ENCODE data around the gene CTRL. TPM values are rescaled to one million over a fixed set of nuclear protein-coding genes. Genes with fewer than 3 reads are reported as not detected.

The CTRL gene
- total and polyA plus RNA-seq, 2 donors (not counting 3 experiments of a cell fraction or from before 2014, with no cell fraction given) = 1.0 to 1.1 TPM

DNA sequence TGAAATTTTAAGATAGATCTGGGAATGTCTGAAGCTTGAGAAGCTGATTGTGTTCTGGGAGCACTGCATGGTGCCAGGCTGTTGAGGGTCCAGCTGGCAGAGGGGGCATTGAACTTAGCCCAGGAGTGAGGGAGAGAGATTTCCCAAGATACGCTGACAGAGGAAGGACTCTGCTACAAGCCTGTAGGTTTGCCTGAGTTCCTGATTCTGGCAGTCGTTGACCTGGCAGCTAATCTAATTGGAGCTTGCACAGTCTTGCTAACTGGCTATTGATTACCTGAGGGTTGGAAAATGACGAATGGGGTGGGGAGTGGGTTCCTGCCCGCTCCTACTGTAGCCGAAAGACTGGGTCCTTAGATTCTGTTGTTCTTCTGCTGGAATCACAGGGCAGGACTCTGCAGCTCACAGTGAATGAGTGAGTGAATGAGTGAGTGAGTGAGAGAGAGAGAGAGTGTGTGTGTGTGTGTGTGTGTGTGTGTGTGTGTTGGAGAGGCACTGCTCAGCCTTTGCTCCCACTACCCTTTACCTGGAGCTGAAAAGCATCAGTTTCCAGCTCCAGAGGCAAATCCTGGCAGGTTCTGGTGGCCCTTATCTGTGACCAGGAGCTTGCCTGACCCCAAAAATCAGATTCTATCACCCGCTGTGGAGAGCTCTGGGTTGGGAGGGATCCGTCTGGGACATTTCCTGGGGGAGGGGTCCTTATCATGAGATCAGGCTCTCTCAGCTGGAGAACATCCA, 16.7 kb downstream of the CTRL start:
- FAIRE-seq = no peak
- no peaks in the 10 kb centered on the region for H3K4me1 ChIP-seq (ENCODE audit: control insufficient read depth, extremely low read depth, insufficient read depth, low read length)
- no peaks in the 10 kb centered on the region for H3K9me3 ChIP-seq (replicated peaks; ENCODE audit: control insufficient read depth, insufficient read depth, low read length)
- H4K20me1 ChIP-seq (replicated peaks; ENCODE audit: control insufficient read depth, extremely low read depth, insufficient read depth, low read length) = no peaks in the 10 kb centered on the region
- BruUV-seq (replicated peaks) = no TSS peak
- H3K4me3 ChIP-seq (replicated peaks in 1 of 3; ENCODE audit: insufficient read depth in 1 of 3, low read depth in 1 of 3, low read length in 3 of 3) = no peak overlapping the region
- intact Hi-C loops (cut with micrococcal nuclease) (no loop called here), dilution Hi-C loops (cut with MboI; ENCODE audit: extremely low pct_ligation_motif_present, low sequenced_read_pairs) (loop anchor here (25.0 kb wide), 1 partner anchor 228 kb away; no protein-coding TSS in a partner anchor)
- CTCF ChIA-PET = interaction anchor here (0.5 to 2.4 kb wide), 7 partner anchors 11 to 126 kb away, joined by 3 to 8 read pairs (median 4); no protein-coding TSS in a partner anchor
- no peaks in the 10 kb centered on the region for H3K9me1 ChIP-seq (replicated peaks; ENCODE audit: control insufficient read depth, extremely low read depth, insufficient read depth, low read length)
- TF ChIP-seq GATA2 (IDR thresholded peaks at IDR 0.05; ENCODE audit: insufficient read depth, insufficient read length, low read depth, low read length) = no peak
- no peak for TF ChIP-seq POLR2AphosphoS5 (IDR thresholded peaks at IDR 0.05; ENCODE audit: insufficient read depth, low read depth, low read length)
- TF ChIP-seq, protein P1, sequence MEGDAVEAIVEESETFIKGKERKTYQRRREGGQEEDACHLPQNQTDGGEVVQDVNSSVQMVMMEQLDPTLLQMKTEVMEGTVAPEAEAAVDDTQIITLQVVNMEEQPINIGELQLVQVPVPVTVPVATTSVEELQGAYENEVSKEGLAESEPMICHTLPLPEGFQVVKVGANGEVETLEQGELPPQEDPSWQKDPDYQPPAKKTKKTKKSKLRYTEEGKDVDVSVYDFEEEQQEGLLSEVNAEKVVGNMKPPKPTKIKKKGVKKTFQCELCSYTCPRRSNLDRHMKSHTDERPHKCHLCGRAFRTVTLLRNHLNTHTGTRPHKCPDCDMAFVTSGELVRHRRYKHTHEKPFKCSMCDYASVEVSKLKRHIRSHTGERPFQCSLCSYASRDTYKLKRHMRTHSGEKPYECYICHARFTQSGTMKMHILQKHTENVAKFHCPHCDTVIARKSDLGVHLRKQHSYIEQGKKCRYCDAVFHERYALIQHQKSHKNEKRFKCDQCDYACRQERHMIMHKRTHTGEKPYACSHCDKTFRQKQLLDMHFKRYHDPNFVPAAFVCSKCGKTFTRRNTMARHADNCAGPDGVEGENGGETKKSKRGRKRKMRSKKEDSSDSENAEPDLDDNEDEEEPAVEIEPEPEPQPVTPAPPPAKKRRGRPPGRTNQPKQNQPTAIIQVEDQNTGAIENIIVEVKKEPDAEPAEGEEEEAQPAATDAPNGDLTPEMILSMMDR (IDR thresholded peaks at IDR 0.05; ENCODE audit: extremely low read depth in 1 of 2, insufficient read depth in 1 of 2, low read depth in 1 of 2, low read length in 2 of 2) = no peak
- DNase-seq (ENCODE audit: low read depth, low spot score) = no peak
- H3K9ac ChIP-seq (replicated peaks; ENCODE audit: extremely low read depth, insufficient read depth, low read length) = no peak overlapping the region
- H2AFZ ChIP-seq (ENCODE audit: low read depth, low read length) = no peak overlapping the region
- H3K27ac ChIP-seq (ENCODE audit: insufficient read depth, low read depth, low read length) = no peak overlapping the region
- H3K79me2 ChIP-seq (ENCODE audit: control insufficient read depth, insufficient read depth, low read length) = no peaks in the 10 kb centered on the region
- peaks cover 0 to 13% of the 10 kb centered on the region in 2 experiments for H3K36me3 ChIP-seq (ENCODE audit: control insufficient read depth in 2 of 2, extremely low read depth in 1 of 2, insufficient read depth in 2 of 2, low read length in 2 of 2)
- no peak overlapping the region for H3K4me2 ChIP-seq (ENCODE audit: insufficient read depth, low read length)
- POLR2A ChIA-PET = no interaction called here
- no peaks in the 10 kb centered on the region for H3K27me3 ChIP-seq (ENCODE audit: control insufficient read depth in 2 of 2, insufficient read depth in 2 of 2, low read length in 2 of 2)

DNA sequence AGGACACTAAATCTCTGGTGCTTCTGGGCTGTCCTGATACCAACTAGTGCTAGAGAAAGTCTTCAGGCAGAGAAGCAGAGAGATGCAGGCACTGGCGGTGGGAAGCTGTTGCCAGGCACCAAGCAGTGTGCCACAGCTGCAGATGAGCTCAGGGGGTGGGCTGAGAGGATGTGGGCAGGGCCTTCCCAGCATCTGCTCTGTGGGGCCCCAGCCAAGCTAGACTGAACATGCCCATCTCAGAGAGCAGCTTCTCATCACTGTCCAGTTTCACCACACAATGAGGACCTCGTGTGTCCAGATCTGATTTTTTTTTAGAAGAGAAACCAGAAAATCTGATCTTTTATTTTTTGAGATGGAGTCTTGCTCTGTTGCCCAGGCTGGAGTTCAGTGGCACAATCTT, 21.5 kb downstream of the CTRL start:
- H3K4me3 ChIP-seq (replicated peaks in 1 of 3; ENCODE audit: insufficient read depth in 1 of 3, low read depth in 1 of 3, low read length in 3 of 3) = no peak overlapping the region
- CTCF ChIA-PET = interaction anchor here (0.7 to 1.9 kb wide), 4 partner anchors 14 to 238 kb away, joined by 3 to 18 read pairs (median 3); partner anchors contain the start of genes NRN1L and PSKH1
- BruUV-seq (replicated peaks) = no TSS peak
- peaks cover 3 to 15% of the 10 kb centered on the region in 2 experiments for H3K36me3 ChIP-seq (ENCODE audit: control insufficient read depth in 2 of 2, extremely low read depth in 1 of 2, insufficient read depth in 2 of 2, low read length in 2 of 2)
- dilution Hi-C loops (cut with MboI; ENCODE audit: extremely low pct_ligation_motif_present, low sequenced_read_pairs) (loop anchor here (25.0 kb wide), 1 partner anchor 223 kb away; no protein-coding TSS in a partner anchor), intact Hi-C loops (cut with micrococcal nuclease) (no loop called here)
- no peak for FAIRE-seq
- H3K9ac ChIP-seq (replicated peaks; ENCODE audit: extremely low read depth, insufficient read depth, low read length) = no peak overlapping the region
- no peaks in the 10 kb centered on the region for H3K4me1 ChIP-seq (ENCODE audit: control insufficient read depth, extremely low read depth, insufficient read depth, low read length)
- POLR2A ChIA-PET = interaction anchor here (0.5 kb wide), 1 partner anchor 14 kb away, joined by 3 read pairs; no protein-coding TSS in a partner anchor
- no peak overlapping the region for H3K4me2 ChIP-seq (ENCODE audit: insufficient read depth, low read length)
- H3K27me3 ChIP-seq (ENCODE audit: control insufficient read depth in 2 of 2, insufficient read depth in 2 of 2, low read length in 2 of 2) = no peaks in the 10 kb centered on the region
- H3K9me3 ChIP-seq (replicated peaks; ENCODE audit: control insufficient read depth, insufficient read depth, low read length) = no peaks in the 10 kb centered on the region
- H4K20me1 ChIP-seq (replicated peaks; ENCODE audit: control insufficient read depth, extremely low read depth, insufficient read depth, low read length) = no peaks in the 10 kb centered on the region
- no peaks in the 10 kb centered on the region for H3K9me1 ChIP-seq (replicated peaks; ENCODE audit: control insufficient read depth, extremely low read depth, insufficient read depth, low read length)
- no peaks in the 10 kb centered on the region for H3K79me2 ChIP-seq (ENCODE audit: control insufficient read depth, insufficient read depth, low read length)
- no peak overlapping the region for H2AFZ ChIP-seq (ENCODE audit: low read depth, low read length)
- no peak for TF ChIP-seq FOS (IDR thresholded peaks at IDR 0.05; ENCODE audit: borderline replicate concordance, insufficient read depth, low read length)
- no peak for TF ChIP-seq MYC (IDR thresholded peaks at IDR 0.05; ENCODE audit: low read depth, low read length)
- no peak for TF ChIP-seq GATA2 (IDR thresholded peaks at IDR 0.05; ENCODE audit: insufficient read depth, insufficient read length, low read depth, low read length)
- TF ChIP-seq JUN (IDR thresholded peaks at IDR 0.05; ENCODE audit: borderline replicate concordance, insufficient read depth, insufficient read length, low read depth) = no peak
- no peak for TF ChIP-seq POLR2AphosphoS5 (IDR thresholded peaks at IDR 0.05; ENCODE audit: insufficient read depth, low read depth, low read length)
- TF ChIP-seq, protein P1 (IDR thresholded peaks at IDR 0.05; ENCODE audit: extremely low read depth in 1 of 2, insufficient read depth in 1 of 2, low read depth in 1 of 2, low read length in 2 of 2) = no peak
- no peak for TF ChIP-seq EZH2 (IDR thresholded peaks at IDR 0.05; ENCODE audit: borderline replicate concordance, low read depth, low read length, severe bottlenecking)
- TF ChIP-seq, protein P2, sequence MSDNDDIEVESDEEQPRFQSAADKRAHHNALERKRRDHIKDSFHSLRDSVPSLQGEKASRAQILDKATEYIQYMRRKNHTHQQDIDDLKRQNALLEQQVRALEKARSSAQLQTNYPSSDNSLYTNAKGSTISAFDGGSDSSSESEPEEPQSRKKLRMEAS (IDR thresholded peaks at IDR 0.05; ENCODE audit: insufficient read depth, insufficient read length) = no peak
- TF ChIP-seq POLR2A (IDR thresholded peaks at IDR 0.05; ENCODE audit: low read depth, low read length) = no peak
- no peak for DNase-seq (ENCODE audit: low read depth, low spot score)
- no peak overlapping the region for H3K27ac ChIP-seq (ENCODE audit: insufficient read depth, low read depth, low read length)

Measured in endothelial cell of umbilical vein (primary cell).